Measurements from ENCODE around the gene MTMR3. TPM values are rescaled to one million over a fixed set of nuclear protein-coding genes. Genes with fewer than 3 reads are reported as not detected.

MTMR3 gene
- total and polyA plus RNA-seq, 2 donors (not counting 1 experiment from before 2014, with no cell fraction given): 31.7 to 67.8 TPM

- Histone ChIP-seq H3K9me3 (ENCODE audit: control extremely low read depth in 1 of 3, control insufficient read depth in 2 of 3, insufficient read depth in 1 of 3, low read length in 2 of 3) (no peaks in the 10 kb centered on the region), H3K36me3 (replicated peaks in 1 of 2; ENCODE audit: control extremely low read depth in 1 of 2, control insufficient read depth in 1 of 2, extremely low read depth in 1 of 2, insufficient read depth in 2 of 2, low read length in 1 of 2) (peaks cover 6 to 28% of the 10 kb centered on the region in 2 experiments), H3K4me2 (replicated peaks; ENCODE audit: low read depth, low read length, poor library complexity, severe bottlenecking) (no peak overlapping the region), H3K9ac (ENCODE audit: low read length) (no peak overlapping the region), H3K4me1 (ENCODE audit: control insufficient read depth in 2 of 2, insufficient read depth in 2 of 2, low read length in 2 of 2) (no peaks in the 10 kb centered on the region), H3K4me3 (ENCODE audit: control extremely low read depth in 1 of 5, extremely low read depth in 1 of 5, insufficient read depth in 1 of 5, low read depth in 2 of 5, low read length in 4 of 5) (no peak overlapping the region), H4K20me1 (ENCODE audit: control insufficient read depth, insufficient read depth, low read length, poor library complexity, severe bottlenecking) (peaks cover 8% of the 10 kb centered on the region), H3K27me3 (replicated peaks in 1 of 4; ENCODE audit: control extremely low read depth in 1 of 4, control insufficient read depth in 3 of 4, insufficient read depth in 4 of 4, low read length in 3 of 4) (no peaks in the 10 kb centered on the region), H3K79me2 (ENCODE audit: control insufficient read depth, insufficient read depth, low read length) (no peaks in the 10 kb centered on the region), H2AFZ (ENCODE audit: insufficient read depth, low read depth, low read length, poor library complexity, severe bottlenecking) (no peak overlapping the region), H3K27ac (ENCODE audit: low read length in 2 of 2) (no peak overlapping the region)
- no peak overlapping the region for H3K4me3 Mint-ChIP-seq
- no peaks in the 10 kb centered on the region for H3K27me3 Mint-ChIP-seq
- DNase-seq (no peak), ATAC-seq (ENCODE audit: low read depth) (no peak)
- no peaks in the 10 kb centered on the region for H3K9me3 Mint-ChIP-seq (ENCODE audit: insufficient read depth)
- TF ChIP-seq CTCF (IDR thresholded peaks at IDR 0.05): no peak
- no peak for TF ChIP-seq EZH2 (IDR thresholded peaks at IDR 0.05; ENCODE audit: borderline replicate concordance, insufficient read depth, low read depth, low read length, poor library complexity, severe bottlenecking)
- POLR2A ChIA-PET: no interaction called here
- intact Hi-C loops (cut with micrococcal nuclease): no loop called here
- H3K27ac Mint-ChIP-seq: no peak overlapping the region
- CTCF ChIA-PET: interaction anchor here (2.1 kb wide), 1 partner anchor 365 kb away, joined by 6 read pairs; no protein-coding TSS in a partner anchor
- no CpG with 5 or more reads among the region's 3 CpGs for WGBS (ENCODE audit: insufficient coverage)
- no peaks in the 10 kb centered on the region for H3K4me1 Mint-ChIP-seq
These were observed 118.5 kb downstream of the MTMR3 start for GRCh38 chr22:30001459-30001858.

GRCh38 chr22:30002861-30003486, 120.0 kb downstream of the MTMR3 start:
- intact Hi-C loops (cut with micrococcal nuclease): no loop called here
- POLR2A ChIA-PET: no interaction called here

More at GRCh38 chr22:30002861-30003486, 120.0 kb downstream of the MTMR3 start:
- no peaks in the 10 kb centered on the region for H3K79me2 ChIP-seq (ENCODE audit: control insufficient read depth, insufficient read depth, low read length)
- H3K9me3 ChIP-seq (ENCODE audit: control extremely low read depth in 1 of 3, control insufficient read depth in 2 of 3, insufficient read depth in 1 of 3, low read length in 2 of 3): no peaks in the 10 kb centered on the region
- no peaks in the 10 kb centered on the region for H3K4me1 ChIP-seq (ENCODE audit: control insufficient read depth in 2 of 2, insufficient read depth in 2 of 2, low read length in 2 of 2)
- no peaks in the 10 kb centered on the region for H3K27me3 ChIP-seq (replicated peaks in 1 of 4; ENCODE audit: control extremely low read depth in 1 of 4, control insufficient read depth in 3 of 4, insufficient read depth in 4 of 4, low read length in 3 of 4)
- Mint-ChIP-seq H3K27ac (no peak overlapping the region), H3K9me3 (ENCODE audit: insufficient read depth) (no peaks in the 10 kb centered on the region), H3K27me3 (no peaks in the 10 kb centered on the region), H3K4me3 (no peak overlapping the region), H3K4me1 (no peaks in the 10 kb centered on the region)
- DNase-seq: no peak
- no peak overlapping the region for H3K4me2 ChIP-seq (replicated peaks; ENCODE audit: low read depth, low read length, poor library complexity, severe bottlenecking)
- TF ChIP-seq CTCF (IDR thresholded peaks at IDR 0.05): no peak
- H3K4me3 ChIP-seq (ENCODE audit: control extremely low read depth in 1 of 5, extremely low read depth in 1 of 5, insufficient read depth in 1 of 5, low read depth in 2 of 5, low read length in 4 of 5): no peak overlapping the region
- no peak overlapping the region for H3K27ac ChIP-seq (ENCODE audit: low read length in 2 of 2)
- CTCF ChIA-PET: interaction anchor here (0.6 to 4.1 kb wide), 7 partner anchors 83 to 524 kb away, joined by 3 to 28 read pairs (median 3); no protein-coding TSS in a partner anchor
- no peak overlapping the region for H2AFZ ChIP-seq (ENCODE audit: insufficient read depth, low read depth, low read length, poor library complexity, severe bottlenecking)
- peaks cover 7 to 42% of the 10 kb centered on the region in 2 experiments for H3K36me3 ChIP-seq (replicated peaks in 1 of 2; ENCODE audit: control extremely low read depth in 1 of 2, control insufficient read depth in 1 of 2, extremely low read depth in 1 of 2, insufficient read depth in 2 of 2, low read length in 1 of 2)
- no peak overlapping the region for H3K9ac ChIP-seq (ENCODE audit: low read length)
- peaks cover 8% of the 10 kb centered on the region for H4K20me1 ChIP-seq (ENCODE audit: control insufficient read depth, insufficient read depth, low read length, poor library complexity, severe bottlenecking)
- ATAC-seq (ENCODE audit: low read depth): no peak
- WGBS (ENCODE audit: insufficient coverage): 71% methylated on average over 4 of the region's 4 CpGs
